ENCODE measurements around the gene ABCC1.

DNA sequence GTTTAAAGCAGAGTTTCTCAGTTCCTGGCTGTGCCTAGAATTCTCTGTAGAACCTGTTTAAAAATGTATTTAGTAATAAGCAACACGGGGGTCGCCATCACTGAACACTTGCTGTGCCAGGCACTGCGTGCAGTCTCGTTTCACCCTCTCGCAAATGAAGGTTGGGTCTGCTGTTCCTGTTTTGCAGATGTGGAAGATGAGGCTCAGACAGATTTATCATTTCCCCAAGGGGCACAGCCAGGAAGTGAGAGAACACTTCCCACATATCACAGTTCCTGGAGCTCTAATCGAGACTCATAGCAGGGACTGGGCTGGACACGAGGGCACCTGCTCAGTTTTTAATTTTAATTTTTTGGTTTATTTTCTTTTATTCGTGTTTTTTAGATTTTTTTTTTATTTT lies 151.2 kb downstream of the ABCC1 start:
- TF ChIP-seq, protein P1, sequence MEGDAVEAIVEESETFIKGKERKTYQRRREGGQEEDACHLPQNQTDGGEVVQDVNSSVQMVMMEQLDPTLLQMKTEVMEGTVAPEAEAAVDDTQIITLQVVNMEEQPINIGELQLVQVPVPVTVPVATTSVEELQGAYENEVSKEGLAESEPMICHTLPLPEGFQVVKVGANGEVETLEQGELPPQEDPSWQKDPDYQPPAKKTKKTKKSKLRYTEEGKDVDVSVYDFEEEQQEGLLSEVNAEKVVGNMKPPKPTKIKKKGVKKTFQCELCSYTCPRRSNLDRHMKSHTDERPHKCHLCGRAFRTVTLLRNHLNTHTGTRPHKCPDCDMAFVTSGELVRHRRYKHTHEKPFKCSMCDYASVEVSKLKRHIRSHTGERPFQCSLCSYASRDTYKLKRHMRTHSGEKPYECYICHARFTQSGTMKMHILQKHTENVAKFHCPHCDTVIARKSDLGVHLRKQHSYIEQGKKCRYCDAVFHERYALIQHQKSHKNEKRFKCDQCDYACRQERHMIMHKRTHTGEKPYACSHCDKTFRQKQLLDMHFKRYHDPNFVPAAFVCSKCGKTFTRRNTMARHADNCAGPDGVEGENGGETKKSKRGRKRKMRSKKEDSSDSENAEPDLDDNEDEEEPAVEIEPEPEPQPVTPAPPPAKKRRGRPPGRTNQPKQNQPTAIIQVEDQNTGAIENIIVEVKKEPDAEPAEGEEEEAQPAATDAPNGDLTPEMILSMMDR (IDR thresholded peaks at IDR 0.05) = no peak
- no peak for TF ChIP-seq POLR2A (IDR thresholded peaks at IDR 0.05)
